HG02938 (cell line): ENCODE measurements around the gene NT5E.
A peak's percentile ranks its signal among the peaks of the same experiment; 100 is the strongest.

Experiments used
- ATAC-seq: cut with Tn5 transposase; IDR thresholded peaks from one replicate; pipeline ENCODE4 v1.9.1; 2021; ENCODE audit warnings: mild to moderate bottlenecking, moderate library complexity; ENCODE audit not compliant: unreplicated experiment

The NT5E gene

GRCh38 chr6:85421181-85421580 is 28.7 kb upstream of the NT5E start:
- ATAC-seq, result no peak

GRCh38 chr6:85421972-85422371 is 27.9 kb upstream of the NT5E start:
- ATAC-seq, result no peak

- ATAC-seq, result no peak
Measured at GRCh38 chr6:85422996-85423395, 26.9 kb upstream of the NT5E start.

GRCh38 chr6:85424981-85425380 is 24.9 kb upstream of the NT5E start:
- peak; percentile 65 for ATAC-seq

GRCh38 chr6:85425997-85426396 is 23.9 kb upstream of the NT5E start:
- no peak for ATAC-seq

- ATAC-seq, result no peak
Measured at GRCh38 chr6:85428486-85428885, 21.4 kb upstream of the NT5E start.

- no peak for ATAC-seq
Measured at GRCh38 chr6:85429346-85429745, 20.5 kb upstream of the NT5E start.

- ATAC-seq, result no peak
Measured at GRCh38 chr6:85431271-85431670, 18.6 kb upstream of the NT5E start.

- no peak for ATAC-seq
Measured at GRCh38 chr6:85432554-85432953, 17.3 kb upstream of the NT5E start.

GRCh38 chr6:85435851-85436250 is 14.0 kb upstream of the NT5E start:
- no peak for ATAC-seq

GRCh38 chr6:85436411-85436810 is 13.5 kb upstream of the NT5E start:
- ATAC-seq, result no peak

GRCh38 chr6:85436939-85437495 is 12.9 kb upstream of the NT5E start:
- ATAC-seq, result no peak

GRCh38 chr6:85443349-85444117 is 6.3 kb upstream of the NT5E start:
- ATAC-seq, result no peak

GRCh38 chr6:85449388-85449817 is 480 bp upstream of the NT5E start:
- peak; percentile 80 for ATAC-seq

- ATAC-seq, result no peak
Measured at GRCh38 chr6:85451565-85452306, 1.9 kb downstream of the NT5E start.

GRCh38 chr6:85452441-85452881 is 2.6 kb downstream of the NT5E start:
- no peak for ATAC-seq

- no peak for ATAC-seq
Measured at GRCh38 chr6:85453052-85453451, 3.2 kb downstream of the NT5E start.

- ATAC-seq, result no peak
Measured at GRCh38 chr6:85453490-85453889, 3.6 kb downstream of the NT5E start.

GRCh38 chr6:85455471-85456026 is 5.7 kb downstream of the NT5E start:
- ATAC-seq, result no peak

- ATAC-seq, result no peak
Measured at GRCh38 chr6:85456782-85457181, 6.9 kb downstream of the NT5E start.

GRCh38 chr6:85458184-85458583 is 8.3 kb downstream of the NT5E start:
- no peak for ATAC-seq

GRCh38 chr6:85458782-85459181 is 8.9 kb downstream of the NT5E start:
- no peak for ATAC-seq
